ENCODE measurements around the gene CANX. TPM values are rescaled to one million over a fixed set of nuclear protein-coding genes. Genes with fewer than 3 reads are reported as not detected.

Gene CANX
- total RNA-seq, 1 experiment from 2014 or later: 538 TPM

DNA sequence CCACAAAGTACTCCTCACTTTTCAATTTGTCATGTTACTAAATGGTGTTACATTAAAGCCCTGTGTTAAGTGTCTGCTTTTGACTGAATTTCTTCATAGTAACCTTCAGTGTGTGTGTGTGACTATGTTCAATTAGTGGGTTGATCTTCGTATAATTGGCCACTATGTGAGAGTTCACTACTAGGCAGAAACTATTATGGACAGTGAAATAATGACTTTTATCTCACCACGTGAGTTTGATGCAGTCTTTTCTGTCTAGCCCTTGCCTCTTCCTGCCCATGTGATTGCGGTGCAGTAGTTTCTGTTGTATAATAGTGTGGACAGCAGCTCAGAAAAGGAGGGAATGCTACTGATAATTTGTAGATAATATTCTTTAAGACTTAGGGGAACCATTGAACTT, 32.1 kb downstream of the CANX start:
- Mint-ChIP-seq H3K4me3 (no peak overlapping the region), H3K4me1 (peaks cover 11 to 18% of the 10 kb centered on the region in 2 experiments), H3K27ac (peak overlapping the region in 2 of 3 experiments; percentile 14 to 29; a peak in 2 of 7 replicates), H3K9me3 (no peaks in the 10 kb centered on the region), H3K36me3 (ENCODE audit: insufficient read depth in 1 of 3, low read depth in 3 of 3) (peaks cover 17 to 57% (median 42%) of the 10 kb centered on the region in 3 experiments; a peak in 6 of 7 replicates), H3K27me3 (ENCODE audit: low read depth) (no peaks in the 10 kb centered on the region)
- Histone ChIP-seq H2BK5ac (ENCODE audit: insufficient read length, low read length) (no peak overlapping the region), H3K27me3 (ENCODE audit: insufficient read depth, low read length) (no peaks in the 10 kb centered on the region), H2BK120ac (ENCODE audit: low read depth, low read length, poor library complexity, severe bottlenecking) (no peak overlapping the region), H2BK20ac (ENCODE audit: low read depth, low read length, poor library complexity, severe bottlenecking) (no peak overlapping the region), H3K27ac (ENCODE audit: insufficient read length, low read depth, low read length) (no peak overlapping the region), H3K18ac (ENCODE audit: insufficient read length, low read depth, low read length) (no peak overlapping the region), H2AK5ac (ENCODE audit: insufficient read length, low read length) (no peak overlapping the region), H3K23ac (ENCODE audit: insufficient read length, low read depth, low read length) (no peak overlapping the region), H3K4me1 (ENCODE audit: insufficient read depth, low read length) (no peaks in the 10 kb centered on the region), H3K79me2 (ENCODE audit: insufficient read depth, low read length) (peaks cover 17% of the 10 kb centered on the region; the same call in 1 of the 2 replicates), H3K79me1 (ENCODE audit: insufficient read depth, low read depth, low read length, poor library complexity, severe bottlenecking) (no peaks in the 10 kb centered on the region), H3K9ac (ENCODE audit: extremely low read depth, insufficient read length, low read length) (no peak overlapping the region), H4K8ac (replicated peaks; ENCODE audit: insufficient read length, low read depth, low read length) (no peak overlapping the region), H3T11ph (ENCODE audit: low read length) (no peak overlapping the region), H3K56ac (ENCODE audit: insufficient read length, low read depth, low read length) (no peak overlapping the region), H4K91ac (ENCODE audit: insufficient read length, low read depth, low read length) (no peak overlapping the region), H2BK12ac (ENCODE audit: insufficient read length, low read depth, low read length) (no peak overlapping the region), H3K14ac (ENCODE audit: insufficient read depth, low read length) (no peak overlapping the region), H4K5ac (ENCODE audit: insufficient read length, low read depth, low read length) (no peak overlapping the region), H2BK15ac (ENCODE audit: low read depth, low read length) (no peak overlapping the region), H3K4me2 (ENCODE audit: insufficient read depth, insufficient read length, low read length) (no peak overlapping the region), H3K4ac (ENCODE audit: low read depth, low read length) (no peak overlapping the region), H3K23me2 (ENCODE audit: insufficient read length, low read depth, low read length, poor library complexity, severe bottlenecking) (no peaks in the 10 kb centered on the region), H3K9me3 (ENCODE audit: control insufficient read depth, low read depth, low read length) (no peaks in the 10 kb centered on the region), H4K20me1 (ENCODE audit: control insufficient read depth, insufficient read depth, insufficient read length) (no peaks in the 10 kb centered on the region), H2AFZ (ENCODE audit: low read length) (no peak overlapping the region)
- WGBS (ENCODE audit: extremely low coverage, insufficient read length, low lambda C conversion rate): no CpG with 5 or more reads among the region's 3 CpGs
- TF ChIP-seq, protein P1, sequence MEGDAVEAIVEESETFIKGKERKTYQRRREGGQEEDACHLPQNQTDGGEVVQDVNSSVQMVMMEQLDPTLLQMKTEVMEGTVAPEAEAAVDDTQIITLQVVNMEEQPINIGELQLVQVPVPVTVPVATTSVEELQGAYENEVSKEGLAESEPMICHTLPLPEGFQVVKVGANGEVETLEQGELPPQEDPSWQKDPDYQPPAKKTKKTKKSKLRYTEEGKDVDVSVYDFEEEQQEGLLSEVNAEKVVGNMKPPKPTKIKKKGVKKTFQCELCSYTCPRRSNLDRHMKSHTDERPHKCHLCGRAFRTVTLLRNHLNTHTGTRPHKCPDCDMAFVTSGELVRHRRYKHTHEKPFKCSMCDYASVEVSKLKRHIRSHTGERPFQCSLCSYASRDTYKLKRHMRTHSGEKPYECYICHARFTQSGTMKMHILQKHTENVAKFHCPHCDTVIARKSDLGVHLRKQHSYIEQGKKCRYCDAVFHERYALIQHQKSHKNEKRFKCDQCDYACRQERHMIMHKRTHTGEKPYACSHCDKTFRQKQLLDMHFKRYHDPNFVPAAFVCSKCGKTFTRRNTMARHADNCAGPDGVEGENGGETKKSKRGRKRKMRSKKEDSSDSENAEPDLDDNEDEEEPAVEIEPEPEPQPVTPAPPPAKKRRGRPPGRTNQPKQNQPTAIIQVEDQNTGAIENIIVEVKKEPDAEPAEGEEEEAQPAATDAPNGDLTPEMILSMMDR (conservative IDR thresholded peaks at IDR 0.05): no peak
- DNase-seq: no peak
